Dedifferentiated amniotic fluid mesenchymal stem cell (primary cell): ENCODE measurements around the gene CRIP1.

Experiments
- DNase-seq: peaks from one replicate; pipeline ENCODE4 v3.0.0-alpha.2; 2016; ENCODE audit errors: extremely low spot score

Gene CRIP1

DNA sequence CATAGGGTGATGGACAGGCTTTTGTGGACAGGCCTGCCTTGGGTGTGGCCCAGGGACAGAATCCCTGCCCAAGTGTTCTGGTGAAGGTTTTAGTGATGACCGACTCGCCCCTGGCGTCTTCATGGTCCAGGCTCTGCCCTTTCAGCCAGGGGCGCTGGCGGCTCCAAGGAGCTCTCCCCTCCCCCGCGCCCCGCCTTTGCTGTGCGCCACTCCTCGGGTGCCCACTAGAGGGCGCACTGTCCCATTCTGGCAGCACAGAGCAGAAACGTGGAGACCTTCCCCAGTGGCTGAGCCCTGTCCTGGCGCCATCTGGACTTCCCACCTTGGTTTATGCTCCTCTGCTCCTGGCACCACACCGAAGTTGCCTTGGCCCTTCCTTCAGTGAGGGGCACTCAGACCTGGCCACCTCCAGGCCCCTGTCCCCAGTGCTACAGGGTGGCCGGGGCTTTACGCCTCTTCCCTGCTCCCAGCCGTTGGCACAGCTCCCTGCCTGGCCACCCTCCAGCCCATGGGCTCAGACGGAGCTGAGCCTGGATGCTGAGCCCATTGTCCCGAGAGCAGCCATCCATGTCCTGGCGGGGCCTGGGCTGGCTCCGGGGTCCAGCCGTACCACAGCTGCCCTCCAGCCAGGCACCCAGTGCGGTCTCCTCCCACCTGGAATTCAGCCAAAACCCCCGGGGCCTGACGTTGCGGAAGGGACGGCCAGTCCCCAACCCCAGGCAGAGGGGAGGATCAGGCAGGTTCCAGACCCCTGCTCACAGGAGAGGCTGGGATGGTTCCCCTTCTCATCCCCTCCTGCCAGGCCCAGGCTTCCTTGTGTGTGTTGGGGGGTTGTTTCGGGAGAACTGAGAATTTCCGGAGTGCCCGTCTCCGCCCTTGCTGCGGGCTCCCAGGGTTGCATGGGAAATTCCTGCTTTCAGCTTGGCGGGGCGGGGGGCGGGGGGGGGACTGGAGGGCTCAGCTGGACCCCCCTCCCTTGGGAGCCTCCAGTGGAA lies 5.6 kb upstream of the CRIP1 start:
- DNase-seq: peak; percentile 72

DNA sequence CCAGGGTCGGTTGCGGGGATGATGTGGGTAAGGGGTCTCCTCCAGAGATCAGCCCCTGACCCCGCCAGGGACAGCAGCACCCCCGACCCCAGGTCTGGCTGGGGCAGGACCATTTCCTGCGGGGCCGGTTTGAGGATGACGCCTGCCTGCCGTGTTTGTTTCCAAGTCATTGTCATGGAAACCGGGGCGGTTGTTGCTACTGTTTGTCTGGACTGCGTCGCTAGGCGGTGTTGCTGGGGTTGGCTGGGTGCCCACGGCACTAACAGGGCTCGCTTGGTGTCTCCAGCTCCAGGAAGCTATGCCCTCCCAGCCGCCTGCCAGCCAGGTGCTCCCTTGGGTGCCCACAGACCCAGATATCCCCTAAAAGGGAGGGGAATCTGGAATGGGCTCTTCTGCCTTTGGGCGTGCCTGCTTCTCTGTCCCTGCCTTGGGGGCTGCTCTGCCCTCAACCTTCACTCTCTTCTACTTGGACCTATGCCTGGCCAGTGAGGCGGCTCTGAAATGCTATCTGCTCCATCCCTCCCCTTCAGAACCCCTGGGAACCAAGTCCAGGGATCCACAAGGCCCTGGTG lies 4.7 kb upstream of the CRIP1 start:
- peak; percentile 97 for DNase-seq

DNA sequence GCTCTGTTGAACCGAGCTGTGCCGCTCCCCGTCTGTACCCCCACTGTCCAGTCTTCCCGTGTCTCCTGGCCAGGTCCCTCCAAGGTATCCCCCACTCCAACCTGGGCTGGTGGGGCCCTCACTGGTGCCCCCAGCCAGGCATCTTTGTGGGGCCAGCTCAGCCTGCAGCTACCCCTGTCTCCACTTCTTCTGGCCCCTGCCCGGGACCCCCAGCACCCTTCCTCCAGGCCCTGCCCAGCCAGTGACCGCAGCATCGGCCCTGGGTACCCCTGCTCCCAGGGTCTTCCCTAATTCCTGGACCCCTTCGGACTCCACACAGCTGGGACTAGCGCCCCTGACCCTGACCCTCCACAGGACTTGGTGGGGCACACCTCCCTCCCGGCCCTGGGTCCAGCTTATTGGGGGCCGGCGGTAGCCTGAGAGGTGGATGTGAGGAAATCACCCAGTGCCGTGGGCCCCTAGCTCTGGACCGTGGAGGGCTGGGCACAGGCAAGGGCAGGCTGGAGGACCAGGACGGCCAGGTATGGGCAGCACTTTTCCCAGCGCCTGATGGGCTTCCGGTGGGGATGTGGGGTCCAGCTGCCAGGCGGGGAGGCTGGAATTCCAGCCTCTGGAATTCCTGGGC lies 4.1 kb upstream of the CRIP1 start:
- no peak for DNase-seq

DNA sequence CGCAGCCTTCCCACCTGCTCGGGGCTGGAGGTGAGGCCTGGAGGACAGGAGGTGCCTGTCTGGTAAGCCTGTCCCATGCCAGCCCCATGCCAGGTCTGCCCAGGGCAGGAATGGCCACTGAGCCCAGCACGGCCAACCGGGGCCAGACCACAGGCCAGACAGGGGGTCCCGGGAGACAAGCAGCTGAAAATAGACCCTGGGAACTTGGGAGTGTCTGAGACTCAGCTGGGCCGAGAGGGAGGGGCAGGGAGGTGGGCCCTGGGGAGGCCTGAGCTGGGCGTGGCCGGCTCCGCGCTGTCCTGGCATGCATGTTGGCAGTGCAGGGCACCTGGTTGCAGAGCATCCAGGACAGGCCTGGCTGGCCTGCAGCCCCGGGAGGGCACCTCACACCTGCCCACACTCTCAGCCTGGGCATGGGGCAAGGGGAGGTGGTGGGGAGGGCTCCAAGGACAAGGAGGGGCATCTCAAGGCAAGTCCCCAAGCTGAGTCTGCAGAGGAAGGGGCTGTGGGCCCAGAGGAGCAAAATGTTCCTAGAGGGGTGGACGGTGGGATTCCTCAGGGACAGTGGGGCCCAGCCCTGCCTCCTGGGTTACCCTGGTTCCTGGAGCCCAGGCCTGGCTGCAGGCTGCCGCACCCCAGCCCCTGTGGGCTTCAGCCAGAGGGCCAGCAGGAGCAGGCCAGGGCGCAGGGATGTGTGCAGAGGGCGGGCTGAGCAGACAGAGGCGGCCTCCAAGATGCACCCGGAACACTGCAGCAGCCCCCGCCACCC lies 3.2 kb upstream of the CRIP1 start:
- no peak for DNase-seq

- DNase-seq: no peak
Measured at GRCh38 chr14:105484069-105484996, 2.4 kb upstream of the CRIP1 start.

- DNase-seq: no peak
Measured at GRCh38 chr14:105484997-105485393, 1.7 kb upstream of the CRIP1 start.

- DNase-seq: no peak
Measured at GRCh38 chr14:105485739-105486162, 935 bp upstream of the CRIP1 start.

- DNase-seq: no peak
Measured at GRCh38 chr14:105486974-105487448, 325 bp downstream of the CRIP1 start.

DNA sequence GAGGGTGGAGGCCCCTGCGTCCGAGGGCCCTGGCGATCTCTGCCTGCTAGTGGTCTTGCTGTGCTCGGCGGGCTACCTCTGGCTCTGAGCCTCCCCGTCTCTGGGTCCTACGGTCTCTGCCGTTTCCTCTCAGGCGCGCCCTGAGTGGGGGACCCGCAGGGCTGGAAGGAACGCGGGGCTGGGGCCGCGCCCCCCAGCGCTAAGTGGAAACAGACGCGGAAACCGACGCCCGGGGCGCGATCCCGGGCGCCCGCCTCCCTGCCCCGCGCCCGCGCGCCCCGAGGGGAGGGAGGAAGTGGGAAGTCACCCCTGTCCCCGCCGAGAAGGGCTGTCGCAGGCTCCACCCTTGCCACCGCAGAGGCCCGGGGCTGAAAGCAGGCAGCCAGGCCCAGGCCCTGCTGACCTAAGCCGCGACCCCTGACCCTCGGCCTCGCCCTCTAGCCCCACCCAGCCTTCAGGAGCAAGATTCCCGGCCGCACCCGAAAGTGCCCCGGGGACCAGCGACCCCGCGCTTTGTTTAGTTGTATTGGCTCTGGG lies 831 bp downstream of the CRIP1 start:
- DNase-seq: no peak

DNA sequence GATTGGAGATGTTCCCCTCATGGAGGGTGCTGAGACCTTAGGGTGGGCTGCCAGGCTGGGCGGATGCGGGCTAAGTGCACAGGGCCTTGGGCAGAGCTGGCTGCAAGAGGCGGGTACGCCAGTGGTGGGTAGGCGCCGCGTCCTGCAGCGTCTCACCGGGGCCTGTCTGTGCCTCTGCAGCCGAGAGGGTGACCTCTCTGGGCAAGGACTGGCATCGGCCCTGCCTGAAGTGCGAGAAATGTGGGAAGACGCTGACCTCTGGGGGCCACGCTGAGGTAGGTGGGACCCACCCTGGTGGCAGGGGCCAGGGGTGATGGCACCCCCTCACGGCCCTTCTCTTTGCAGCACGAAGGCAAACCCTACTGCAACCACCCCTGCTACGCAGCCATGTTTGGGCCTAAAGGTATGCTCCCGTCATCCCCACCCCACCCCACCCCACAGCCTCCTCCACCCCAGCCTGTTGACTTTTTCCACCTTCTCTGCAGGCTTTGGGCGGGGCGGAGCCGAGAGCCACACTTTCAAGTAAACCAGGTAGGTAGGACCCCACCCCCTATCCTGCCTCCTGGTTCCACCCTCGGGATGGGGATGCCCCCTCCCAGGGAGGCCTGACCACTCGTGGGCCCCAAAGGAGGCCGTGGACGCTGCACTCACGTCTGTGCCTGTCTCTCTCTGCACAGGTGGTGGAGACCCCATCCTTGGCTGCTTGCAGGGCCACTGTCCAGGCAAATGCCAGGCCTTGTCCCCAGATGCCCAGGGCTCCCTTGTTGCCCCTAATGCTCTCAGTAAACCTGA lies 1.5 kb downstream of the CRIP1 start:
- DNase-seq: no peak

- DNase-seq: no peak
Measured at GRCh38 chr14:105488781-105489541, 2.3 kb downstream of the CRIP1 start.

DNA sequence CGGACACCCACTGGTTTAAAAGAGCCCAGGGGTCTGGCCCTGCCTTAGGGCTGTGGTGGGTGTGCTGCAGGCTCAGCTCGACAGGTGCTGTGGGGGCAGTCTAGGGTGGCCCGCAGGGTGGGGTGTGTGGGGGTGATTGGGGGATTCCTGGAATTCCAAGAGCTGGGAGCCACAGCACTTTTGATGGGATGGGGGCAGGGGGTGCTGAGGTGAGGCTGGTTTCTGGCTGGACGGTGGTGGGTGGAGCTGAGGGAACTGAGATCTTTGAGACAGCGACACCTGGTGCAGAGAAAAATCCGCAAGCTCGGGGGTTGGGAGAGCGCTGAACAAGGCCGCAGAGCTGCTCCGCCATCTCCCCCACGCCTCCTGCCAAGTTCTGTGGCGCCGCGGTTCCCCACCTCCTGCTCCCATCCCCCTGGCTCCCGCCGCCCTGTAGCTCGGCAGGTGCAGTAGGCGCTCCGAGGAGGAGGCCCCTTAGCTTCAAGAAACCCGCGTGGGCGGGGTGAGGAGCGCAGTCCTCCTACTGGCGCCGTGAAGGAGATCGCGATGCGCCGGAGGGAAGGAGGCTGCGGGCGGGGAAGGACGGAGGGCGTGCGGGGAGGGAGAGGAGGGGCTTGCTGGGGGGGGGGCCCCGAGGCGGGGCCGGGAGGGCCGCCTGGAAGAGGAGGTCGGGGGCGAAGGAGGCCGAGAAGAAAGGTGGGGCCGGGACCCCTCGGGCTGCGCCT lies 3.0 kb downstream of the CRIP1 start:
- peak; percentile 46 for DNase-seq

DNA sequence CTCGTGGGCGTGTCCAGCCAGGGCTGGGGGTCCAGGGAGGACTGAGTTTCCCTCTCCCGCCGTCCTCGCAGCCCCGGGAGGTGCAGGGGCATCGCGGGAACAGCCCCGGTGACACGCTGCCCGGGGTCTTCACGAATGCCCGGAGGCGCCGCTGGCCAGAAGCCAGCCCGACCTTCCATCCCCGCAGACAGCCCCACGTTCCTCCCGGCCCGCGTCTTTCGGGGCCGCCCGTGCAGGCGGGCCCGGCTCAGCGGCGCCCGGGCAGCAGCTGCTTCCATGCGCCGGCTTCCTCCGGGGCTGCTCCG lies 3.5 kb downstream of the CRIP1 start:
- no peak for DNase-seq

DNA sequence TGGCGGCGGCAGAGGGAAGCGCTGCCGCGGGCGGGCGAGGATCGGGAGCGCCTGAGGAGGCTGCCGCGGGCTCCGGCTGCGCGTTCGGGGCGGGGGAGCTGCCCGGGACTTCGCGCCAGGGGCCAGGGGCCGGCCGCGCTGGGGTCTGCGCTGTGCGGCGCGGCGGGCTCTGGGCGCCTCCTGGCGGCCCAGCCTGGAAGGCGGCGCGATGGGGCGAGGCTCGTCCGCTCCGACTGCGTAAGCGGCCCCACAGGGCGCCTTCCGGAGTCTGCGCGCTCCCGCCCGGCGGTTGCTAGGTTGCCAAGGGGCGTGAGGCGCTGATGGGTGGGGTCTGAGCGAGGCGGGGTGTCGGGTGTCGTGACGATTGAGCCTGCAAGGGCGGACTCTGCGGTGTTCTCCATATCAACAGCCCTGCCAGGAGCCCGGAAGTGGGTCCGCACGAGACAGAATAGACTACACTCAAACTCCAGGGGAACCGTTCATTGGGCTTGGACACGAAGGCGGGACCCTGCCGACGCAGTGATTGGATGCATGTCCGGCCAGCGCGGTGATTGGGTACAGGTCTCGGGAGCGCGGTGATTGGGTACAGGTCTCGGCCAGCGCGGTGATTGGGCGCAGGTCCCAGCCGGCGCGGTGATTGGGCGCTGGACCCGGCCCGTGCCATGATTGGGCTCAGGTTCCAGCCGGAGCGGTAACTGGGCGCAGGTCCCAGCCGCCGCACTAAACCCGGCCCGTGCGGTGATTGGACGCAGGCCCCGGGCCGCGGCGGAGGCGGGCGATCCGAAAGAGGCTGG lies 4.1 kb downstream of the CRIP1 start, which contains the start of gene TEDC1:
TEDC1 (plus strand) TSS at position 675 of the 794 bp plus-strand sequence. CDS start 130 bp downstream, outside the sequence.
- DNase-seq: peak; percentile 100

GRCh38 chr14:105491366-105491973 lies 4.8 kb downstream of the CRIP1 start:
- DNase-seq: peak; percentile 18

DNA sequence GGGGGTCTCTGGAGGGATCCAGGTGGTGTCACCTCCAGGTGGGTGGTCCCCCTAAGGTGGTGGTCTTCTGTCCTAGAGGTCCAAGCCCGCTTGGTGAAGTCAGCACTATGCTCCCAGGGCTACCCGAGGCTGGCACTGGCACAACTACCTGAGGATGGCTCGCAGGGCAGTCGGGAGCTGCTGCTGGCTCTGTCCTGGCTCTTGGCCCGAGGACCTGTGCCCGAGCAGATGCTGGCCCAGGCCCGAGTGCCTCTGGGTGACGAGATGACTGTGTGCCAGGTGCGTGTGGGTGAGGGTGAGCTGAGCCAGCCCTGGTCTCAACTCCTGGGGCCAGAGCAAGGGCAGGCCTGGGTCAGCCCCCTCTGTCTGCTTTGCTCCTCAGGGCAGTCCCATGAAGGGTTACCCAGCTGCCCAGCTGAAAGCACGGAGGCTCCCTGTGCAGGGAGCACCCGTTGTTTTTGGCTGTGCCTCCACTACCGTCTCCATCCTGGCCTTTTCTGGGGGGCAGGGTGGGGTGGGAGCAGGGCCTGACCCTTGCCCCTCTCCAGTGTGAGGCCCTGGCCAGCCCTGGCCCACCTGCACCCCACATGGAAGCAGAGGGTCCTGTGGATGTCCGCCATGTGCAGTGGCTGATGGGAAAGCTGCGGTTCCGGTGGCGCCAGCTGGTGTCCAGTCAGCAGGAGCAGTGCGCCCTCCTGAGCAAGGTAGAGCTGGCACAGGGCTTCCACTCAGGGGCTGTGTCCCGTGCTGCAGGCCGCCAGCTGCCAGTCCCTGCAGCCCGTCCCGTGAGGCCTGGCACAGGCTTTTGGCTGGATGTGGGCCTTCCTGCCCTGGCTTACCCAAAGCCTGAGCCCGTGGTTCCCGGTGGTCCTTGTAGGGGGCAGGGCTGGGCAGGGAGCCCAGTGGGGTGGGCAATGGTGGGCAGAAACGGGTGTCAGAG lies 5.6 kb downstream of the CRIP1 start:
- no peak for DNase-seq
